Natural killer cell treated with Interleukin-12 subunit alpha and Interleukin-12 subunit beta and Interleukin-15 and Interleukin-18, amount 100 ng/mL, for 72 hours (primary cell): Measurements from ENCODE around the gene ZDHHC9. TPM values are rescaled to one million over a fixed set of nuclear protein-coding genes. Genes with fewer than 3 reads are reported as not detected.
A peak's percentile ranks its signal among the peaks of the same experiment; 100 is the strongest.

Experiments
- ATAC-seq, 2 donors: fragments of 150-1000 bp; cut with Tn5 transposase in 1 of 2; sonication (Bioruptor Pico), chemical (Tn5 transposase) in 1 of 2; 2 replicates each; pipeline ENCODE4 v1.10.0; 2021
- DNase-seq: peaks from one replicate; pipeline ENCODE4 v3.0.0; 2022; ENCODE audit warnings: low spot score
- H3K27ac Mint-ChIP-seq, 2 donors: 1 replicate in 1 of 2; 2 replicates in 1 of 2; pipeline ENCODE4 v1.8.0; 2022; ENCODE audit warnings: mixed read lengths in 2 of 2, mild to moderate bottlenecking in 1 of 2, moderate library complexity in 1 of 2
- H3K27me3 Mint-ChIP-seq, 2 donors: 1 replicate in 1 of 2; 2 replicates in 1 of 2; pipeline ENCODE4 v1.8.0; 2022; ENCODE audit warnings: mixed read lengths in 2 of 2
- H3K36me3 Mint-ChIP-seq: one replicate; pipeline ENCODE4 v1.8.0; 2022; ENCODE audit warnings: mixed read lengths
- H3K4me1 Mint-ChIP-seq, 2 donors: 1 replicate in 1 of 2; 2 replicates in 1 of 2; pipeline ENCODE4 v1.8.0; 2022; ENCODE audit warnings: low read depth in 2 of 2, mixed read lengths in 2 of 2, mild to moderate bottlenecking in 1 of 2
- H3K4me3 Mint-ChIP-seq: one replicate; pipeline ENCODE4 v1.8.0; 2022; ENCODE audit warnings: mixed read lengths
- H3K9me3 Mint-ChIP-seq: 2 replicates; pipeline ENCODE4 v1.8.0; 2022; ENCODE audit warnings: mixed read lengths
- total RNA-seq, 2 donors: library from RNA; stranded (reverse); gene quantifications; one replicate each; pipeline ENCODE4 v1.2.3, GENCODE V29; 2022

ZDHHC9 gene
- total RNA-seq, 2 donors from 2014 or later: 10.3 to 11.1 TPM

DNA sequence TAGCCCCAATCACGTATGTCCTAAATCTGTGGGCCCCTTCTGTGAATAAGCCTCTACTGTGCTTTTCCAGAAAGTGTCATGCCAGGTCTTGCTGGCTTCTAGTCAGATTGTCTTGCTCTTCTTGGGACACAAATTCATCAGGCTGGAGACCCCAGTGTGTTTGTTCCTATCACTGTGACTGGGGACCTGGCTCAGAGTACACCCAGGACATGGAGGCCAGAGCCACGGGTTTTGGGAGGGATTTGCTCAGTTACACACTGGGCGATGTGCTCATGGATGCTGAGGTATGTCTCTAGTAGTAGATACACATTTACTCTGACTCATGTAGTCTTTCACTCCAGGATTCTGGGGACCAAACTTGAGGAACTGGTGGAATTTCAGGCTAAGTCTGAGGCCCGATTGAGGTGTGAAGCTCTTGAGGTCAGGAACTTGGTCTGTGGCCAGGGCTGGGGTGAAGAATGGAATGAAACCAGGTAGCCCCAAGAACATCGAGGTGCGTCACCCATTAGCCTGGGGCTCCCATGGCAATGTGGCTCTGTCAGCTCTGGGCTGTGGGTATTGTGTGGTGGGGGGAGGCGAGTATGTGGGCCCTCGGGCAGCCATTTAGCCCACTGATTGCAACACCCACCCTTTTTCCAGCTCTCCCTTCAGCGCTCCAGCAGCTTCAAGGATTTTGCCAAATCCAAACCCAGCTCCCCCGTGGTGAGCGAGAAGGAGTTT, 56.2 kb downstream of the ZDHHC9 start:
- no peaks in the 10 kb centered on the region for H3K27me3 Mint-ChIP-seq
- H3K27ac Mint-ChIP-seq: peak overlapping the region; percentile 85 to 94
- H3K4me3 Mint-ChIP-seq: peak overlapping the region; percentile 77
- ATAC-seq (no peak), DNase-seq (no peak)
- peaks cover 14% of the 10 kb centered on the region for H3K36me3 Mint-ChIP-seq
- H3K4me1 Mint-ChIP-seq: peaks cover 54 to 55% of the 10 kb centered on the region in 2 donors
- no peaks in the 10 kb centered on the region for H3K9me3 Mint-ChIP-seq

GRCh38 chrX:129786210-129786651, 57.5 kb downstream of the ZDHHC9 start:
- Mint-ChIP-seq H3K4me1 (peaks cover 54 to 62% of the 10 kb centered on the region in 2 donors), H3K4me3 (peak overlapping the region; percentile 84), H3K9me3 (no peaks in the 10 kb centered on the region), H3K27me3 (no peaks in the 10 kb centered on the region), H3K27ac (peak overlapping the region; percentile 85 to 94), H3K36me3 (peaks cover 14% of the 10 kb centered on the region)
- ATAC-seq: no peak
- DNase-seq: no peak

- Mint-ChIP-seq H3K36me3 (peaks cover 14% of the 10 kb centered on the region), H3K27me3 (no peaks in the 10 kb centered on the region), H3K4me3 (peak overlapping the region; percentile 84), H3K27ac (peak overlapping the region; percentile 85 to 94), H3K9me3 (no peaks in the 10 kb centered on the region), H3K4me1 (peaks cover 54 to 63% of the 10 kb centered on the region in 2 donors)
- ATAC-seq (no peak), DNase-seq (no peak)
Measured at GRCh38 chrX:129785160-129785947, 58.3 kb downstream of the ZDHHC9 start.

DNA sequence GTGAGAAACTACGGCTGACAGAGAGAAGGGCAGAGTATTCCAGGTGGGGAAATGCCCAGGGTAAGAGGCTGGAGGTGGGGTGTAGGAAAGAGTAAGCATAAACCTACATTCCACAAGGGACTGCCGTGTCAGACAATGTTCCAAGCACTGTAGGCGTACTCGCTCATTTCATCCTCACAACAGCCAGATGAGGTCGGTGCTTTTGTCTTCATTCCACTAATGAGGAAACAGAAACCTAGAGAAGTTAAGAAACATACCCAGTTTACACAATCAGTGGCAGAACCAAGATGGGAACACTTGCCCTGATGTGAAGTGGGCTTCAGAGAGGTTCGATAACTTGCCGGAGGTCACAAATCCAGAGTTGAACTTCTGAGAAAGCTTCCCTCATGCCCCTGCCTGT, 59.3 kb downstream of the ZDHHC9 start:
- peak overlapping the region; percentile 91 to 96 for H3K27ac Mint-ChIP-seq
- no peak for ATAC-seq
- DNase-seq: no peak
- peaks cover under 1% of the 10 kb centered on the region for H3K9me3 Mint-ChIP-seq
- H3K4me1 Mint-ChIP-seq: peaks cover 57 to 63% of the 10 kb centered on the region in 2 donors
- peak overlapping the region; percentile 95 for H3K4me3 Mint-ChIP-seq
- H3K27me3 Mint-ChIP-seq: no peaks in the 10 kb centered on the region
- H3K36me3 Mint-ChIP-seq: peaks cover 14% of the 10 kb centered on the region

DNA sequence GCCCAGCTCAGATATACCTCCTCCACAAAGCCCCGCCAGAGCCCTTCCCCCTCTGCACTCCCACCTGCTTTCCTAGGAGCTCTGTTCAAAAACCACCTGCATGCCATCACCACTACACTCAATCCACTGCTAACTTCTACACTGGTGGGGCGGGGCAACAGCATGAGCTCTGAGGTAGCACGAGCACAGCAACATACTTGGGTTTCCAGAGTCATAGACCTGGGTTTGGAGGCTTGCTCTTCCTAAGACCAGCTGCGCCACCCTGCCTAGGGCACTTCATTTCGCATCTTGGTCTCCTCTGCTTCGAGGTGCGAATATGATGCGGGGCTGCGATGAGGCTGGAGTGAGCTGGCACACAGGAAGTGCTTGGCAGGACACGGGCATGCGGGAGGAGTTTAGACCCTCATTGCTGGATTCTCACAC, 60.4 kb downstream of the ZDHHC9 start:
- DNase-seq (no peak), ATAC-seq (no peak)
- H3K9me3 Mint-ChIP-seq: peaks cover 5% of the 10 kb centered on the region
- H3K27me3 Mint-ChIP-seq: no peaks in the 10 kb centered on the region
- peaks cover 59 to 69% of the 10 kb centered on the region in 2 donors for H3K4me1 Mint-ChIP-seq
- H3K27ac Mint-ChIP-seq: peak overlapping the region; percentile 91 to 96
- peak overlapping the region; percentile 95 for H3K4me3 Mint-ChIP-seq
- peaks cover 14% of the 10 kb centered on the region for H3K36me3 Mint-ChIP-seq

- Mint-ChIP-seq H3K27ac (peak overlapping the region; percentile 91 to 96), H3K4me1 (peaks cover 58 to 69% of the 10 kb centered on the region in 2 donors), H3K36me3 (peaks cover 14% of the 10 kb centered on the region), H3K4me3 (peak overlapping the region; percentile 95), H3K27me3 (no peaks in the 10 kb centered on the region), H3K9me3 (peaks cover 5% of the 10 kb centered on the region)
- no peak for DNase-seq
- no peak for ATAC-seq
Measured at GRCh38 chrX:129782706-129783105, 61.0 kb downstream of the ZDHHC9 start.

DNA sequence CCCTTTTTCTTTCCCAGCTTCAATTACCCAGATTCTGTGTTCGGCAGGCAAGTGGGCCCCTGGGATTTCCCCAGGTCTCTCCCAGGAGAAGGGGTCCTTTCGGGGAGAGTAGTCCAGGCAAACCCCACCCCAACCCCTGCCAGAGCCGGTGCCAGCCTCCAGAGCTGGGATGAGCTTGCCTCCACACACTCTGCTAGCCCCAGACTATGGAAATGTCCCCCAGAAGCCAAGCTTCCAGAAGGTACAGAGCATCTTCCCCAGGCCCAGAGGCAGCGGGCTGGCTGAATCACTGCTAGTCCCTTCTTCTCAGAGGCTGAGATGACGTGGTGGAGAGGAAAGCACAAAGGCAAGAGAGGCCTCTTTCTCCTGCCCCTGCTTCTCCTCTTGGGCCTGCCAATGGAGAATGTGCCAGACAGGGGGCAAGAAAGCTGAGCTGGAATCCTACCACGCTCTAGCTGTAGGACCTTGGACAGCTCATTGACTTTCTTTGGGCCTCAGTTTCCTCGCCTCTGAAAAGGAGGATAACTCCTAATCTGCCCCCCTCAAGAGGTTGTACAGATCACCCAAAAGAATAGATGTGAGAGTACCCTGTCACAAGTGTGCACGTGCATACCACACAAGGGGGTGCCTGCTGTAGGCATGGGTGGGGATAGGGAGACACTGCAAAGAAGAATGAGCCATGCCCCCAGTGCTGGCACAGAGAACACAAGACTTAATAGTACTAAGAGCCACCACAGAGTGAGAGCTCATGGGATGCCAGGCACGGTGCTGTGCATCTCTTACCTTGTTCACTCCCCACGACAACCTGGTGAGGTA, 61.8 kb downstream of the ZDHHC9 start:
- Mint-ChIP-seq H3K9me3 (peaks cover 5% of the 10 kb centered on the region), H3K27ac (peak overlapping the region; percentile 91 to 96), H3K4me3 (peak overlapping the region; percentile 95), H3K36me3 (peaks cover 8% of the 10 kb centered on the region), H3K4me1 (peaks cover 58 to 69% of the 10 kb centered on the region in 2 donors), H3K27me3 (no peaks in the 10 kb centered on the region)
- ATAC-seq: peak; percentile 10 to 11
- no peak for DNase-seq

GRCh38 chrX:129781134-129781672, 62.5 kb downstream of the ZDHHC9 start:
- Mint-ChIP-seq H3K4me3 (peak overlapping the region; percentile 95), H3K36me3 (peaks cover 8% of the 10 kb centered on the region), H3K9me3 (peaks cover 5% of the 10 kb centered on the region), H3K27ac (peak overlapping the region; percentile 91 to 96), H3K27me3 (no peaks in the 10 kb centered on the region), H3K4me1 (peaks cover 55 to 70% of the 10 kb centered on the region in 2 donors)
- DNase-seq (peak; percentile 95), ATAC-seq (peak; percentile 90 to 93)

GRCh38 chrX:129780441-129781105, 63.1 kb downstream of the ZDHHC9 start:
- peak overlapping the region; percentile 91 to 96 for H3K27ac Mint-ChIP-seq
- H3K9me3 Mint-ChIP-seq: peaks cover 5% of the 10 kb centered on the region
- H3K36me3 Mint-ChIP-seq: peaks cover 8% of the 10 kb centered on the region
- DNase-seq: no peak
- no peak for ATAC-seq
- no peaks in the 10 kb centered on the region for H3K27me3 Mint-ChIP-seq
- peaks cover 49 to 64% of the 10 kb centered on the region in 2 donors for H3K4me1 Mint-ChIP-seq
- peak overlapping the region; percentile 95 for H3K4me3 Mint-ChIP-seq

- H3K4me3 Mint-ChIP-seq: peak within 1 kb of the TSS; percentile 95
- DNase-seq (peak; percentile 85), ATAC-seq (peak; percentile 56 to 63)
- H3K36me3 Mint-ChIP-seq: peaks cover 8% of the 10 kb centered on the region
- H3K27ac Mint-ChIP-seq: peak within 1 kb of the TSS; percentile 91 to 96
- no peaks in the 10 kb centered on the region for H3K27me3 Mint-ChIP-seq
- peaks cover 5% of the 10 kb centered on the region for H3K9me3 Mint-ChIP-seq
- peaks cover 52 to 65% of the 10 kb centered on the region in 2 donors for H3K4me1 Mint-ChIP-seq
Measured at GRCh38 chrX:129779747-129780146, 63.9 kb downstream of the ZDHHC9 start, which contains the start of gene SASH3. SASH3 (plus strand) TSS chrX:129779949; CDS start chrX:129780098, 149 bp downstream.

DNA sequence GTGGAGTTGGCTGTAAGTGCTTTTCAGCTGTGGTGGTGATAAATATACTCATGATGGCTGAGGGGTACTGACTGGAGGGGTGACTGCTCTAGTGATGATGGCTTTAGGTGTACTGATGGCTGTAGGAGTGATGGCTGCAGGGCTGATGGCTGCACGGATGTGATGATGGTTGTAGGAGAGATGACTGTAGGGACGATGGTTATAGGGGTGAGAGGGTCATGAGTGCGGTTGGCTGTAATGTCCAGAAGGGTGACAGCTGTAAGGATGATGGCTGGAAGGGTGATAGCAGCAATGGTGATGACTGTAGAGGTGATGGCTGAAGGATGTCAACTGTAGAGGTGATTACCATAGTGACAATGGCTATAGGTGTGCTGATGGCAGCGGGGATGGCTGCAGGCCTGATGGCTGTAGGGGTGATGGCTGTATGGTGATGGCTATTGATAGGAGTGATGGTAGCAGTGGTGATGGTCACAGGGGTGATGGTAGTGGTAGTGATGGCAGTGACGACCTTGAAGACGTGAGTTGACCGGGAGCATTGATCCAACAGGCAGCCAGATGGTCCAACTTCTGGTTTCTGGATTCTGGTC, 64.5 kb downstream of the ZDHHC9 start:
- H3K27ac Mint-ChIP-seq: peak overlapping the region; percentile 91 to 96
- H3K27me3 Mint-ChIP-seq: no peaks in the 10 kb centered on the region
- peak overlapping the region; percentile 95 for H3K4me3 Mint-ChIP-seq
- no peak for DNase-seq
- peaks cover 53 to 64% of the 10 kb centered on the region in 2 donors for H3K4me1 Mint-ChIP-seq
- peaks cover 8% of the 10 kb centered on the region for H3K36me3 Mint-ChIP-seq
- H3K9me3 Mint-ChIP-seq: peaks cover 5% of the 10 kb centered on the region
- ATAC-seq: no peak

GRCh38 chrX:129777218-129778030, 66.3 kb downstream of the ZDHHC9 start:
- ATAC-seq (peak; percentile 43 to 53), DNase-seq (peak; percentile 89)
- H3K4me1 Mint-ChIP-seq: peaks cover 49 to 60% of the 10 kb centered on the region in 2 donors
- peaks cover 5% of the 10 kb centered on the region for H3K9me3 Mint-ChIP-seq
- H3K27me3 Mint-ChIP-seq: no peaks in the 10 kb centered on the region
- no peaks in the 10 kb centered on the region for H3K36me3 Mint-ChIP-seq
- H3K27ac Mint-ChIP-seq: peak overlapping the region; percentile 91 to 96
- peak overlapping the region; percentile 95 for H3K4me3 Mint-ChIP-seq
